HG03097 (cell line): ENCODE data around the gene ADGRV1.

Experiments
- ATAC-seq: cut with Tn5 transposase; IDR thresholded peaks from one replicate; pipeline ENCODE4 v1.9.1; 2021; ENCODE audit not compliant: unreplicated experiment, low FRiP score

Gene ADGRV1

GRCh38 chr5:91142386-91142785, 583.8 kb downstream of the ADGRV1 start:
- no peak for ATAC-seq

- ATAC-seq: no peak
Measured at GRCh38 chr5:91142819-91143218, 584.2 kb downstream of the ADGRV1 start.

GRCh38 chr5:91143840-91144239, 585.2 kb downstream of the ADGRV1 start:
- ATAC-seq: no peak

GRCh38 chr5:91144491-91145332, 586.1 kb downstream of the ADGRV1 start:
- ATAC-seq: no peak

GRCh38 chr5:91145333-91145620, 586.7 kb downstream of the ADGRV1 start:
- ATAC-seq: no peak

GRCh38 chr5:91146230-91146629, 587.6 kb downstream of the ADGRV1 start:
- no peak for ATAC-seq

GRCh38 chr5:91146905-91147600, 588.5 kb downstream of the ADGRV1 start:
- ATAC-seq: no peak

- ATAC-seq: no peak
Measured at GRCh38 chr5:91150234-91150633, 591.6 kb downstream of the ADGRV1 start.

GRCh38 chr5:91150636-91151035, 592.0 kb downstream of the ADGRV1 start:
- ATAC-seq: no peak

GRCh38 chr5:91151947-91152346, 593.4 kb downstream of the ADGRV1 start:
- ATAC-seq: no peak

GRCh38 chr5:91154338-91154737, 595.7 kb downstream of the ADGRV1 start:
- ATAC-seq: no peak

- ATAC-seq: no peak
Measured at GRCh38 chr5:91155274-91155673, 596.7 kb downstream of the ADGRV1 start.

GRCh38 chr5:91156242-91156641, 597.6 kb downstream of the ADGRV1 start:
- no peak for ATAC-seq

GRCh38 chr5:91158011-91158410, 599.4 kb downstream of the ADGRV1 start:
- no peak for ATAC-seq

- ATAC-seq: no peak
Measured at GRCh38 chr5:91159647-91160046, 601.0 kb downstream of the ADGRV1 start.

GRCh38 chr5:91160714-91161285, 602.2 kb downstream of the ADGRV1 start:
- no peak for ATAC-seq

GRCh38 chr5:91162534-91163381, 604.2 kb downstream of the ADGRV1 start:
- ATAC-seq: peak; percentile 99

- ATAC-seq: no peak
Measured at GRCh38 chr5:91164424-91164823, 605.8 kb downstream of the ADGRV1 start.

GRCh38 chr5:91166059-91166807, 607.6 kb downstream of the ADGRV1 start:
- ATAC-seq: no peak

- no peak for ATAC-seq
Measured at GRCh38 chr5:91168859-91169258, 610.3 kb downstream of the ADGRV1 start.
